HG02981 (cell line): ENCODE results near the gene GOLGA6B.
"Not testable (repeated sequence)": the region's sequence is repeated elsewhere in the genome, so short reads cannot be mapped to it uniquely, and the experiment has no call there.

ENCODE experiments used
- ATAC-seq: cut with Tn5 transposase; IDR thresholded peaks from one replicate; pipeline ENCODE4 v1.9.1; 2021; ENCODE audit warnings: mild to moderate bottlenecking, moderate library complexity; ENCODE audit not compliant: unreplicated experiment

GOLGA6B gene

GRCh38 chr15:72654397-72654796 lies at the start of gene GOLGA6B:
GOLGA6B (plus strand) TSS chr15:72654697; CDS start chr15:72654738, 41 bp downstream.
- not testable (repeated sequence) for ATAC-seq

- ATAC-seq: no peak
These were observed 49.7 kb upstream of the GOLGA6B start for GRCh38 chr15:72604794-72605193.

GRCh38 chr15:72608084-72608483 lies 46.4 kb upstream of the GOLGA6B start:
- not testable (repeated sequence) for ATAC-seq

- no peak for ATAC-seq
These were observed 44.6 kb upstream of the GOLGA6B start for GRCh38 chr15:72609862-72610261.

GRCh38 chr15:72612324-72612723 lies 42.2 kb upstream of the GOLGA6B start:
- not testable (repeated sequence) for ATAC-seq

- no peak for ATAC-seq
These were observed 39.5 kb upstream of the GOLGA6B start for GRCh38 chr15:72614810-72615532.

GRCh38 chr15:72615533-72616233 lies 38.8 kb upstream of the GOLGA6B start:
- ATAC-seq: not testable (repeated sequence)

- no peak for ATAC-seq
These were observed 37.8 kb upstream of the GOLGA6B start for GRCh38 chr15:72616491-72617210.

GRCh38 chr15:72623854-72624253 lies 30.6 kb upstream of the GOLGA6B start:
- not testable (repeated sequence) for ATAC-seq

- ATAC-seq: not testable (repeated sequence)
These were observed 28.3 kb upstream of the GOLGA6B start for GRCh38 chr15:72626153-72626552.

- ATAC-seq: not testable (repeated sequence)
These were observed 26.0 kb upstream of the GOLGA6B start for GRCh38 chr15:72628249-72629067.

- ATAC-seq: not testable (repeated sequence)
These were observed 25.4 kb upstream of the GOLGA6B start for GRCh38 chr15:72629068-72629570.

- ATAC-seq: not testable (repeated sequence)
These were observed 17.8 kb upstream of the GOLGA6B start for GRCh38 chr15:72636519-72637282.

- not testable (repeated sequence) for ATAC-seq
These were observed 14.6 kb upstream of the GOLGA6B start for GRCh38 chr15:72639759-72640483.

- ATAC-seq: not testable (repeated sequence)
These were observed 12.2 kb upstream of the GOLGA6B start for GRCh38 chr15:72642271-72642670.

- not testable (repeated sequence) for ATAC-seq
These were observed 5.8 kb upstream of the GOLGA6B start for GRCh38 chr15:72648631-72649253.

- not testable (repeated sequence) for ATAC-seq
These were observed 1.5 kb downstream of the GOLGA6B start for GRCh38 chr15:72656014-72656413.

GRCh38 chr15:72661081-72661480 lies 6.6 kb downstream of the GOLGA6B start:
- ATAC-seq: not testable (repeated sequence)
